Astrocyte (in vitro differentiated cells and primary cell): ENCODE measurements around the gene CNTNAP5.

Experiments used
- EZH2 ChIP-seq: IDR thresholded peaks from 2 replicates; pipeline ENCODE4 v1.6.1; 2012; ENCODE audit warnings: mild to moderate bottlenecking, low read length, inconsistent platforms; ENCODE audit not compliant: insufficient read depth
- TF ChIP-seq, protein P1 (sequence below): IDR thresholded peaks from 2 replicates; pipeline ENCODE4 v1.5.1; 2011; ENCODE audit warnings: low read depth, mild to moderate bottlenecking, inconsistent platforms, low read length, moderate library complexity; ENCODE audit not compliant: insufficient read depth

DNA sequence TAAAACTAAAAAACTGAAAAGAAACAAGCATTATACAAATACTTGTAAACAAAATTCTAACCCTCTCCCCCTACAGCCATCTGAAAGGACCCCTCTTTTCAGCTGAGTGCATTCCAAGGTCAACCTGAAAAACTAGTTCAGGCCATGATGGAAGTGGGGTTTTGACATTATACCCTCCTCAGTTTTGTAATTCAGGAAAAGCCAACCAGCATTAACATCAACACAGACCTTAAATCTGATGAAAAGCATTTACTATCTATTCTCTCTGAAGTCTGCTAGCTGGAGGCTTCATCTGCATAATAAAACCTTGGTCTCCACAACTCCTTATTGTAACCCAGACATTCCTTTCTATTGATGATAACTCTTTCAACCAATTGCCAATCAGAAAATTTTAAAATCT is 302.2 kb downstream of the CNTNAP5 start:
- TF ChIP-seq, protein P1, sequence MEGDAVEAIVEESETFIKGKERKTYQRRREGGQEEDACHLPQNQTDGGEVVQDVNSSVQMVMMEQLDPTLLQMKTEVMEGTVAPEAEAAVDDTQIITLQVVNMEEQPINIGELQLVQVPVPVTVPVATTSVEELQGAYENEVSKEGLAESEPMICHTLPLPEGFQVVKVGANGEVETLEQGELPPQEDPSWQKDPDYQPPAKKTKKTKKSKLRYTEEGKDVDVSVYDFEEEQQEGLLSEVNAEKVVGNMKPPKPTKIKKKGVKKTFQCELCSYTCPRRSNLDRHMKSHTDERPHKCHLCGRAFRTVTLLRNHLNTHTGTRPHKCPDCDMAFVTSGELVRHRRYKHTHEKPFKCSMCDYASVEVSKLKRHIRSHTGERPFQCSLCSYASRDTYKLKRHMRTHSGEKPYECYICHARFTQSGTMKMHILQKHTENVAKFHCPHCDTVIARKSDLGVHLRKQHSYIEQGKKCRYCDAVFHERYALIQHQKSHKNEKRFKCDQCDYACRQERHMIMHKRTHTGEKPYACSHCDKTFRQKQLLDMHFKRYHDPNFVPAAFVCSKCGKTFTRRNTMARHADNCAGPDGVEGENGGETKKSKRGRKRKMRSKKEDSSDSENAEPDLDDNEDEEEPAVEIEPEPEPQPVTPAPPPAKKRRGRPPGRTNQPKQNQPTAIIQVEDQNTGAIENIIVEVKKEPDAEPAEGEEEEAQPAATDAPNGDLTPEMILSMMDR = no peak
- no peak for TF ChIP-seq EZH2
